ENCODE measurements around the gene EYA2.

Gene EYA2

DNA sequence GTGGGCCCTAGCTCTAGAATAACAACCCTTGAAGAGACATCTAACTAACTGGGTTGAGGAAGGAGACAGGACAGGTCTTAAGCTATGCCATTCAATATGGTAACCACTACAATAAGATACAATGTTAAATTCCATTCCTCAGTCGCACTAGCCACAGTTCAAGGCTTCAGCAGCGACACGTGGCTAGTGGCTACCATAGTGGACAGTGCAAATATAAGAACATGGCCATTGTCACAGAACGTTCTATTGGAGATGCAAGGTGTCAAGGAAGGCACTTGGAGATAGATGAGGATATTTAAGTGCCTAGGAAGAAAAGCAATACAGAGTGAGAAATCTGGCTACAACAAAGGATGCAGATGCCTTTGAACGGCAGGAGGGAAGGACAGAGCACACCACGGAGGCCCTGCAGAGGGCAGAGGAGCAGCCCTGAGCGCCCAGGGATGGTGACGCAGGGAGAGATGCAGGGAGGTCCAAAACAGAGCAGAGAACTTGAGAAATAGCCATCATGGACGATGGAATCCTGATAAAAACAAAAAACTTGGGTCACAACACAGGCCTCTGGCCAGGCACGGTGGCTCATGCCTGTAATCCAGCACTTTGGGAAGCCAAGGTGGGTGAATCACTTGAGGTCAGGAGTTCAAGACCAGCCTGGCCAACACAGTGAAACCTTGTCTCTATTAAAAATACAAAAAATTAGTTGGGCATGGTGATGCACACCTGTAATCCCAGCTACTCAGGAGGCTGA lies 321.2 kb downstream of the EYA2 start:
- no peak for DNase-seq

DNA sequence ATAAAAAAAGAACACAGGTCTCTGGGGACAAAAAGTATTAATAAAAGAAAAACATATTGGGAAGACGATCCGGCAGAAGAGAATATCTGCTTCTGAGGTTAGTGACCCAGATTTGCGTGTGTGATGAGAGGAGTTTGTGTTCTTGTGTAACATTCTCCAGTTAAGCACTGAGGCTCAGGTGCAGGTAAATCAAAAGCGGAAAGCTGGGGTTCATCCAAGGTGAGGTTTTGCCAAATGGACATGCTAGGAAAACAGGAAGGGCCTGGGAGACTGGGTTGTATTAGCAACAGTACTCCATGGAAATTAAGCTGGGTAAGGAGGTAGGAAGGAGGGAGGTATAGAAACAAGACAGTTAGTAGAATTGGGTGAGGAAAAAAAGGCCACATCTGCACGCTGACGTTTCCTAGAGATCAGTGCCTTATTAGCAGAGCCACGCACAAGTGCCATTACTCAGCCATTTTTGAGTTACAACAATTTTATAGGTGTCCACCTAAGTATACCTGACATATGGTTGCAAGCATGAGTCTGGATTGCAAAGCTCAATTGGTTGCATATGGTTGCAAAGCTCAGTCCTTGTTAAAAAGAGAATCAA lies 322.3 kb downstream of the EYA2 start:
- DNase-seq = no peak

DNA sequence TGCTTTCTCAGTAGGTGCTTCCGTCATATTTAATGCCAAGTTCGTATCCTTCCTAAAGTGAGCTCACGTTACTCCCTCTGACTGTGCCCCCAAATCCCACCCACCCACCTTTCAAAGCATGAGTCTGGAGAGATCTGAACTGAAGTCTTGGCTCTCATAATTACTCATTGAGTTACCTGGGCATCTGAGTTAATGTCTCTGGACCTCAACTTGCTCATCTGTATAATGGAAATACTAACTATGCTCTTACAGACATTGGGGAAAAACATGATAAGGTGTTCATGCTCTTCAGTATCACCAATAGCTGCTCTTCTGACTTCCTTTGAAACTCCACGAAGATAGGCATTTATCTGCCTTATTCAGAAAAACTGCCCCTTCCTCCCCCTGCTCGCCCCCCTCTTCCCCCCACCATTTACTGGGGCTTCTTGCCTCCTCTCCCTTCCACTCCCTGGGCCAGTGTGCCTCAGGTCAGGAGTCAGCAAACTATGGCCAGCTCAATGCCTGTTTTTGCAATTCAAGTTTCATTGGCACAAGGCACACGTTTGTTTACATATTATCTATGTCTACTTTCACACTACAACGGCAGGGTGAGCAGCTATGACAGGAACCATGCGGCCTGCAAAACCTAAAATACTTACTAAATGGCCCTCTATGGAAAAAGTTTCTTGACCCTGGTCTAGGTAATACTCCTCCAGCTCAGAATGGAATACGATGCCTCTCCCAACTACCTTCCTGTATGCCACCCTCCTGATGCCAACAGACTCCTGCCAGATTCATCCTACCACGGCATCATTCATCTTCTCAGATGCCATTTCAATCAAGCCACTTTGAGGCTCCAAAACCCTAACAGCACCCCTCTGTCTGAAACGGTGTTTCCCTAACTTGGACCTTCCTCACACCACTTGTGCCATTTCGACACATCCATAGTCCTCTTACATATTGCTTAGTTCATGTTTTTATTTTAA lies 323.1 kb downstream of the EYA2 start:
- no peak for DNase-seq

DNA sequence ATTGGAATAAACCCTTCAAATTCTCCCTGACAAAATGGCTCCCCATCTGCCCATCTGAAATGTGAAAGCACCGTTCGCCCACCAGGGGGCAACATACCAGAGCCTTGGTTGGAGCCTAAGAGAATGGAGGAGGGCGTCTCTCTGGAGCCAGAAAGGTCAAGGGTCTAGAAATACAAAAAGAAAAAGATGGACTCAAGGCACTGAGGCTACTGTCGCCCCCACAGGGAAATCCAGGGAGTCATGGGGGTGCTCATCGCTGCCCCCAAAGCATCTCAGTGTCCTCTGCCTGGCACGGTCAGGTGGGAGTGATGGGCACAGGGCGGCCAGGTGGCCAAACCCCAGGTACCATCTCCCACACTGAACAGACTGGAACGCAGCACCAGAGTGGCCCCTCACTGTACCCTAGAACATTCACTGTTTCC lies 325.5 kb downstream of the EYA2 start:
- DNase-seq = no peak

DNA sequence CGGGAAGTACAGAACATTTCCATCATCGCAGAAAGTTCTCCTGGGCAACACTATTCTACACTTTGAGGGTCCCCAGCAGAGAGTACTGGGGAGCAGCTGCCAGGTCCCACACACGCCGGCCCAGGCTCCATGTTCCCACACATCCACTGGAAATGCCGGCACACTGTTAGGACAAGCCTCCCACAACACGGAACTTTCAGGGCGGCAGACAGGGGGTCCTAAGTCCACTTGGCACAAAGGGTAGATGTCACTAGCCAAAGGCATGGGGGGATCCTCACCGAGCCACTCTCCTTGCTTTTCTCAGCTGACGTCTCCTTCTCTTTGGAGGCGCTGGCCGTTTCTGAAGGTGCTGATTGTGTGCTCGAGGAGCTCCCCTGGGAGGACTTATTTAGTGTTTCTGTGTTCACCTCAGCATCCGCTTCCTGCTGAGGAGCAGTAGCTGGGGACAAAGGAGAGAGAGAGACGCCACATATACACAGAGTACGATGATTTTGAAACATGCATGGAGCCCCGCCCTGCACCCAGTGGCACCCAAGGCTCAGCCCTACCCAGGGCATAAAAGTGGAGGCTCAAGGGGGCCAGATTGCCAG lies 326.5 kb downstream of the EYA2 start:
- no peak for DNase-seq

DNA sequence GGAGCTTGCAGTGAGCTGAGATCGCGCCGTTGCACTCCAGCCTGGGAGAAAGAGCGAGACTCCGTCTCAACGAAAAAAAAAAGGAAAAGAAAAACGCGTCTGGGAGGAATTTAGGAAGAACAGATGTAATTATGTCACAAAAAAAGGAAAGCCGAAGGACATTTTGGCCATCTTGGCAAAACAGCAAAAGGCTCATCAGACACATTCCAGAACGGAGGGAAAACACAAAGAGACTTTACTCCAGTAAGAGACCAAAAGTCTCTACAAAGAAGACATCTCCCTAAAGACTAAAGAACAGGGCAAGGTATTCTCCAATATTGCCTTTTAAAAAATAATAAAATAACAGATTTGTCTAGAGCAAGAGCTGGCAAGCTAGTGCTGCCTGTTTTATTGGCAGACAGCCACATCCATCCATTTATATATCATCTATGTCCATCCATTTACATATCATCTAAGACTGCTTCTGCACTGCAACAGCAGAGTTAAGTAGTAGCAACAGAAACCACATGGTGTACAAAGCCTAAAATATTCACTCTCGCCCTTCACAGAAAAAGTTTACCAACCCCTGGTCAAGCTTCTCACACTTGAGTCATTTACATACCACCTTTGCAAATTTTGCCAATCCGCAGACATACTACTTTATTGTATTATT lies 328.0 kb downstream of the EYA2 start:
- DNase-seq = no peak

DNA sequence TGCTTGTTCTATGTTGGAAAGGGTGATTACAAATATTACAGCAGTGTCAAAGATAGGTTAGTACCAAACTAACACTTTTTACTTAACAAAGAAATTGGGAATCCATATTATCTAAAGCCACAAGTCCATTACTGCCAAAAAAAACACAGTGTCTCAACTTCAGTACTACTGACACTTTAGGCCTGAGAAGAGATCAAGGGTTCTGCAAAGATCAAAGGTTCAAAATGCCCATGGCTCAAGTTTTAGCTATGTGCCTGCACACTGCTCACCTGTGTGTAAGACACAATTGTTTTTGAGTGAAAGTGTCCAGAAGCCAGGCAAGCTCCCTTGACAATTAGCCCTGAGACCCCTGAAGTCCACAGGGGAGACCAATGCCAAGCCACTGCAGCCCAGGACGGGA lies 329.3 kb downstream of the EYA2 start:
- DNase-seq = no peak

DNA sequence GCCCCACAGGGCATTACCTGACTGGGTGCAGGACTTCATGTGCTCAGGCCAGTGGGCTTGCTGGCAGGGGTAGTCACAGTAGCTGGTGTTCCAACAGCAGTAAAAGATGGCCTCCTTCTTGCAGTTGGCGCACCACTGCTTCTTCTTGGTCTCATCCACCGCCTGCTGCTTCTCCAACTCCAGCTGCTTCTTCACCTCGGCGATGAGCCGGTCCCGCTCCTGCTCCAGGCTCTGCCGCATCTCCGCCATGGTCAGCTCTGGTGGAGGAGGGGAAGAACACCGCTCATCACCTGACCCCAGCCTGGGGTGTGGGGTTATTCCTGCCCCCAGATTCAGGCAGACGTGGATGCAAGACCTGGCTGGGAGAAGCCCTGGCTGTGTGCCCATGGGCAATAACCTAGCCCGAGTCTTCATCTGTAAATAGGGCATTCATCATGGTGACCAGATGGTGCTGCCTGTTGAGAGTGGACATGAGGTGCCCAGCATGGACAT lies 329.7 kb downstream of the EYA2 start:
- DNase-seq = no peak

DNA sequence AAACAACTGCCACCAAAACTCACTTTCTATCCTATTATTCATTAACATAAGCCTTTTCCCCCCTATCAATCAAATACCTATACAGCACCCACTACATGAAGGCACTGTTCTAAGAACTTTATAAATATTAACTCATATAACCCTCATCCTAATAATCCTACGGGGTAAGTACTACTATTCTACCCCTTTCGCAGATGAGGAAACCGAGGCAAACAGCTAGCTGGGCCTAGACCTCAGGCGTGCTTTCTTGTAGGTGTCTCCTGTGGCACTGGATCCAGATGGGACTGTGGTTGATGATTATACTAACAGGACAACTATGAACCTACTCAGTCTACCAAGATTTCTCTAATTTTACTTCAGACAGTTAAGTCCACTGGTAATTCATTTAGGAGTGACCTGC lies 330.2 kb downstream of the EYA2 start:
- DNase-seq = no peak

DNA sequence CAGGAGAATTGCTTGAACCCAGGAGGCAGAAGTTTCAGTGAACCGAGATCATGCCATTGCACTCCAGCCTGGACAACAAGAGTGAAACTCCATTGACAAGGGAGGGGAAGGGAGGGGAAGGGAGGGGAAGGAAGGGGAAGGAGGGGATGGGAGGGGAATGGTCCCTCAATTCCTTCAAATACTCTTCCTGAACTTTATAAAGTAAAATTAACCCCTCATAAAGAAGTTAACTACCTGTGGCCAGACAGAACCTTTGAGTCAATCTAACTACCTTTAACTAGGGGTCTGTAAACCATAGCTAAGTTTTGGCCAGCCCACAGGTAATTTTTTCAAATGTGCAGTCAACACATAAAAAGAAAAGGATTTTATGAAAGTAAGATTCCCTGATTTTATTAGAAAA lies 330.8 kb downstream of the EYA2 start:
- DNase-seq = no peak

DNA sequence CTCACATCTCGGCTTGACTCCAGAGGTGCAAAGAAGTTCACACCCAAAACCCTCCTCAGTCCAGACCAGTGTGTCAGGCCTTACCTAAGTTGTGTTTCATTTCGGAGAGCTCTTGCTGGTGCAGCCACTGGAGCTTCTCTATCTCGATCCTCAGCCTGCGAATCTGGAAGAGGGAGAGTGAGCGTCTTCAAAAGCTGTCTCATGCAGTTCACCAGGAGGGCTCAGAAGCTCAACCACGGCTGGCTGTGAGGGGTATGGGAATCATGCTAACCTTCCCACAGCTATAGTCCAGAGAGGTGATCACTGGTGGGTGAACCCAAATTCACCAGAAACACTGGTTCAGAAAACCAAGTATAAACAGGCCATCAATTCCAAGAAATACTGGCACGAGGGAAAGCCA lies 332.5 kb downstream of the EYA2 start:
- no peak for DNase-seq

DNA sequence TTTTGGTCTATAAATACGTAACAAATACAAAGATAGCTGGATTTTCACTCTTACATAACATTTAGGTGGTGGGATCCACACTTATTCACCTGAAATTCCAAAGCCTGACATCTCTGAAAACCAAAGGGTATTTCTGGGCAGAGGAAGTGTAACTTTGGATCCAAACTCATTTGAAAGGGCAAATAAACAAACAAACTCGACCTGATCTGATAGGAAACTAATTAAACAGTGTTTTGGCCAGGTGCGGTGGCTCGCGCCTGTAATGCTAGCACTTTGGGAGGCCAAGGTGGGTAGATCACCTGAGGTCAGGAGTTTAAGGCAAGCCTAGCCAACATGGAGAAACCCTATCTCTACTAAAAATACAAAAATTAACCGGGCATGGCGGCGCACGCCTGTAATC lies 332.9 kb downstream of the EYA2 start:
- DNase-seq = no peak

DNA sequence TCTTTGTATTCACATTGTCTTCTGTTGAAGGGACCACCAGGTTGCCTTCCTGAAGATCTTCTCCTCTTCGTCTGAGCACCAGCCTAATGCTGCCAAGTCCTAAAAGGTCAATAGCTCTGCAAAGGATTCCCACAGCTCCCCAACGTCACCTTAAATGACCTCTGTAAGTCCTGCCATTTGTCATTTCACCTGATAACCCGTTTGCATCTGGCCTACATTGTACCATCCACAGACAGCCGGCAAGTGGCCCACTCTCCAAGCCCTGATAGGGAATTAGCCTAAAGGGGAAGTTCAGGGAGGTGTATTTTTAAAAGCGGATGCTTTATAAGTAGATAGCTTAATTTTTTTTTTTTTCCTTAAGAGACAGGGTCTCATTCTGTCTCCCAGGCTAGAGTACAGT lies 334.0 kb downstream of the EYA2 start:
- DNase-seq = no peak

DNA sequence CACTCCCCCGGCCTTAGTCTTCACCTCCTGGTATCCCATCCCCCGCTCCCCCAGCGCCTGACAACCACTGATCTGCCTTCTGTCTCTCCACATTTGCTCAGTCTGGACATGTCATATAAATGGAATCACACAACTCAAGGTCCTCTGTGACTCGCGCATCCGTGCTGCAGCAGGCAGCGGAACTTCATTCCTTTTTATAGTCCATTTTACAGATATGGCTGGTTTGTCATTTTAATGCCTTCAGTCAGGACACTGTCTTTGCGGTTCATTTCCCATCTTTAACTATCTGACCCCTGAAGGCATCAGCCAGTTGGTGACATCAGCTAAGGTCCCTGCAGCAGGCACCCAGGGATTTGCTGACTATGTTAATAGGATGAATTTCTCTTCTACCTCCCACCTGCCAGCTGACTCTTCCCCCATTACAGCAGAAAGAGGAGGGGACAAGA lies 336.2 kb downstream of the EYA2 start:
- DNase-seq = no peak

DNA sequence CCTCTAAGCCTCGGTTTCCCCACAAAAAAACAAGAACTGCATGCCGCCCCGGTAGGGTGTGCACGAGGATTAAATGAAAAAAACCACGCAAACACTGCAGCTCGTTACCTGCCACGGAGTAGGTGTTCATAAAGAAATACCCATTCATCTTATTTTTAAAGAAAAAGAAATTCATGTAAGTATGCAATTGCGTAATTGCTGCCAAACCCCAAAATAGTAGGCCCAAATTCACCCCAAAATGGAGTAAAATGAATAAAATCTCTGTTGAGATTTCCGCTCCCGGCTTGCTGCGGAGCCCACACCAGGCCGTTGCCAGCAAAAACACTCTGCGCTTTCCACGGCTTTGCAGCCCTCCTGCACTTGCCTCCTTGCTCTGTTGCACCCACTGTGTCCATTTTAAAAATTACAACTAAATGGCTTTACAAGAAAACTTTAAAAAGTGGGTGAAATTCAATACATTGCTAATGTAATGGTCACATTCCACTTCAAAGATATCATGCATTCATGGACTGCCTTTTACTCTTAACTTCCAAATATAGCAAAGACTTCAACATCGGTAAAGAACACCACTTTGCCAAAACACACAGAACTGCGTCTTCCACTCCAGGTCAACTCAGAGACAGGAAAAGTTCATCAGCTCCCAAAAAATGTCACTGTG lies 336.9 kb downstream of the EYA2 start:
- no peak for DNase-seq

DNA sequence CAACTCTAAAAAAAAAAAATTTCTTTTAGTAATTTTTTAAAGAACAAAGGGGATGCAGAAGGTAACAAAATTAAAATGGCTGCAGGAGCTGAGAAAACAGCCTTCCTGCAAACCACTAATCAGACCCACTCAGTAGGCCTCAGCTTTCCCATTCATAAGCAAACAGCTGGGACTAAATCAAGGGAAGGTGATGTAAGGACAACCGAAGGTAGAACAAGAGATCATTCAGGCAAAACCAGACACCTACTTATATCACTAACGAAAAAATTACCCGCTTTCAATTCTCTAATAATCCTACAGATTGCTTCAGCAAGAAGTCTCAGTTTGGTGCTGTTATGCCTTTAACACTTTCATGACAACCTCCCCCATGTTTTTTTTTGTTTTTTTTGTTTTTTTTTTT lies 337.9 kb downstream of the EYA2 start:
- DNase-seq = no peak

DNA sequence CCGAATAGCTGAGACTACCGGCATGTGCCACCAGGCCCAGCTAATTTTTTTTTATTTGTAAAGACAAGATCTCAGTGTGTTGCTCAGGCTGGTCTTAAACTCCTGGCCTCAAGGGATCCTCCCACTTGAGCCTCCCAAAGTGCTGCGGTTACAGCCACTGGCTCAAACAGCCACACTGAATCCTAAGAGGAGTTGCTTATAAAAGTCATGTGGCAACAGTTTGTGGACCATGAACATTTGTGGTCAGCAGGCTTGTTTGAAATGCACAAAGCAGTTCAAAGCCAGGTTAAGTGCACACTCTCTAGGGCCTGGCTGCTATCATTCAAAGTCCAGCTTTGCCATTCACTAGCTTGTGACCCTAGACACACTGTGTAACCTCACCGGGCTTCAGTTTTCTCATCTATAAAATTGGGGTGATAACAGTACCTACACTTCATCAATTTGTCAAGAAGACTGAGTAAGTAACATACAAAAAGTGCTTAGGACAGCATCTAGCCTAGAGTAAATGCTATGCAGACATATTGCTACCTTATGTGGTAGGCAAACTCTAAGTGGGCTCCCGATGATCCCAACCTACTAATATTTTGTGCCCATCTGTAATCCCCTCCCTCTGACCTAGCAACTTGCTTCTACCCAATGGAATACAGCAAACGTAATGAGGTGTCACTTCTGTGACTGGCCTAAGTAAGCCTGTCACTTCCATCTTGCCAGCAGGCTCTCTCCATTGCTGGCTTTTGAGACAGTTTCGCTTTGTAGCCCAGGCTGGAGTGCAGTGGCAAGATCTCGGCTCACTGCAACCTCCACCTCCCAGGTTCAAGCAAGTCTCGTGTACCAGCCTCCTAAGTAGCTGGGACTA lies 338.9 kb downstream of the EYA2 start:
- DNase-seq = no peak

DNA sequence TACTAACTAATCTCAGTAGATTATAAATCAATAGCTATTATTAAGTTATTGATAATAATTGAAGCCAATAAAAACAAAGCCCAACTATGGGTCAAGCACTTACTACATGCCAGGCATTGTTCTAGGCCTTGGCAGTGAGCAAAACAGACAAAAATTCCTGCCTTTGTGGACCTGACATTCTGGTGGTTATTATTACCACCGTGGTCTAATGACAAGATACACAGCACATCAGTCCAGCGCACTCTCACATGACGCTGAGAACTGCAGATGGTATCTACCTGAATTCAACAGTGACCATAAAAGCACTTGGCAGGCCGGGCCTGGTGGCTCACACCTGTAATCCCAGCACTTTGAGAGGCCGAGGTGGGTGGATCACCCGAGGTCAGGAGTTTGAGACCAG lies 340.5 kb downstream of the EYA2 start:
- no peak for DNase-seq

DNA sequence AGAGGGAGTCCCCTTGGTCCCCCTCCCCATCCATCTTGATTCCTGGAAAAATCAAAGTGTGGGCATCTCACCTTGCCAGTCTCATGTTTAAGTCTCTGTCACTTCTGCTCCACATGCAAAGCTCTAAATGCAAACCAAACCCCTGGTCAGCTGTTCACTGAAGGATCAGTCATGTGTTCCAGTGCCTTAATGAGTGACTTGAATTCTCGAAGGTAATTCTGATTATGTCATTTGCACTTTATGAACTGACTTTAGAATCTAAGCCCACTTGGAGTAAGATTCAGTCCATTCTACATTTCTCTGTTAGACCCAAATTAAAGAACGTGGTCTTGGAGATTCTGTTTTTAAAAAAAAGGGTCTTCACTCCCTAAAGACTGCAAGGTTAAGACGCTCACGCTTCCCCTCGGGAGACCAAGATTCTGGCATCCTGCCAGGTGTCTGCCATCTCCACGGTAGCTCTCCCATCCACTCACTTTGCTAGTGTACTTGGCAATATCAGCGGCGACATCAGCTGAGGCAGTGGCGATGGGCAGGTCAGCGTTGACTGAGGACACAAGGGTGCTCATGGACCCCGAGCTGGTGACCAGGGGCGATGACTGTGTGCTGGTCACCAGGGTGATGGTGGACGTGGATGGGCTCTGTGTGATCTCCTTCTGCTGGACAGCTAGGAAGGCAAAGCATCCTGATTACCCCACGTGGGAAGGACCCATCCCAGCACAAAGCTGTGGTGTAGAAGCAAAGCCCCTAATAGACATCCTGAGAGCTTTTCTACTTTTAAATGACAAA lies 341.4 kb downstream of the EYA2 start:
- DNase-seq = no peak

DNA sequence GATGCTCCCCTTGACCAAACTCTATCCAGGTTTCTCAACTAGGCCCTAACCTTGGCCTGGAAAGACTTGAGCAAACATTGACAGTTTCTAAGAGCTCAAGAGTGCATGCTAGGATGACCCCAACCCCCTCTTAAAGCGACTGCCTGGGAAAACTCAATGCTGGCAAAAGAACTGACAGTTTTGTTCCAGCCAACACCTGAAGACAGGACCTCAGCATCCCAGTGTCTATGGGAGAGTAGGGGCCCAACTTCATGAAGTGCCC lies 341.9 kb downstream of the EYA2 start:
- no peak for DNase-seq

DNA sequence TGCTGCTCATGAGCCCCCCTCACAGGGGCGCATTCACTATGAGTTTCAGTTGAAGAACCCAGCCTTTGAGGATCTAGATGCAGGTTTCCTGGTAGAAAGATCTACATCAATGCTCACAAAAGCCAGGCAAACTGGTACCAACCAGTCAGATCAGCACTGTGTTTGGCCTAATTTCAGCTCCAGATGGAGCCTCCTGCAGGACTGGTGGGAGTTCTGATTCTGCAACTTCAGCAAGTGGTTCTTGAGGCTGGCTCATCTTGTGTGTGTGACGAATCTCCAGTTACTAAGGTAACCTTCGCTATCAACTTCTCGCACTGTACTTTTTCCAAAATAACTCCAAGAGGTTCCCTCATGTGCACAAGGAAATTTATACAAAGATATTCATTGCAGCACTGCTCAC lies 343.1 kb downstream of the EYA2 start:
- no peak for DNase-seq
